ENCODE measurements around the gene GSS. TPM values are rescaled to one million over a fixed set of nuclear protein-coding genes. Genes with fewer than 3 reads are reported as not detected.

Gene GSS
- total and polyA plus RNA-seq, 9 donors: 14.5 to 42.0 (median 22.2) TPM

DNA sequence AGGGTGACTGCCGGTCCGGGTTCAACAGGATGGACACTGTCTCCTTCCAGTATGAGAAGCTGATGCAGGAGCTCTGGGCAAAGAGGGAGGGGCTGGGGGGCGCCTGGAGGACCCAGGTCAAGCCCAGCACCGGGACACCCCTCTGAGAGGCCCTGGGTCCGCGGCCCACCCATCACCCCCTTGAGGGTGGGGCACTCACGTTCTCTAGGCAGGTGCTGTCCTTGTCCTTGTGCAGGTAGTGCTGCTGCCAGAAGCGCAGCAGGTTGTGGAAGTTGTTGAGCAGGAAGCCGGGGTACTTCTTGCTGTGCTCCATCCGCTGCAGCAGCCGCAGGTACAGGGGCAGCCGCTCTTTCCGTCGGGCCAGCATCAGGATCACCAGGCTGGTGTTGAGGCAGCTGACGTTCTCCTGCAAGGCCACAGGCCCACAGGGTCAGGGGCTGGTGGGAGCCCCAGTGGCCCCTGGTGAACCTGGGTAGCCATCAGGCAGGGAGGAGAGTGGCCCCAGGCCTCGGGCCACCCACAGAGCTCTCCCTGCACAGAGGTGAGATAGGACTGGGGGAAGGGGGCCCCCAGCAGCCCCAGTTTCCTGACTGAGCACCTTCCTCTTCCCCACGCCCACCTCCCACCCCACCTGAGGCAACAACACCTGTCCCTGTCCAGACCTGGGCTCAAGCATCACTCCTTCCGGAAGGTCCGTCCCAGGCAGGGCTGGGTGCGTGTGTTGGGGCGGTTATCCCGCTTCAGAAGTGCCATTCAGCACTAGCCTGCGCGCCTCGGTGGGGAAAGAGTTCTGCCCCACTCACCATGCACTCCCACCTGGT lies 47.8 kb upstream of the GSS start:
- intact Hi-C loops (cut with DNase I): no loop called here
- Histone ChIP-seq H3K4me3 (no peak overlapping the region), H3K27ac (no peak overlapping the region), H3K4me1 (ENCODE audit: insufficient read depth) (no peaks in the 10 kb centered on the region), H3K36me3 (no peaks in the 10 kb centered on the region), H3K27me3 (no peaks in the 10 kb centered on the region), H3K9me3 (no peaks in the 10 kb centered on the region)
- peak in 3 of 5 donors; percentile 14 to 34 (median 15) for DNase-seq
- WGBS, 3 donors: 88 to 93% (median 91%) methylated on average over 19 to 25 of the region's 25 CpGs
- no peak for TF ChIP-seq EP300 (IDR thresholded peaks at IDR 0.05)
- no peak for TF ChIP-seq POLR2A (IDR thresholded peaks at IDR 0.05)
- no peak for TF ChIP-seq CTCF (IDR thresholded peaks at IDR 0.05)

- H3K27me3 ChIP-seq: no peaks in the 10 kb centered on the region
- H3K36me3 ChIP-seq: no peaks in the 10 kb centered on the region
- intact Hi-C loops (cut with DNase I): no loop called here
- peaks cover under 1% of the 10 kb centered on the region for H3K4me1 ChIP-seq (ENCODE audit: insufficient read depth)
- TF ChIP-seq CTCF (IDR thresholded peaks at IDR 0.05): no peak
- no peak for TF ChIP-seq EP300 (IDR thresholded peaks at IDR 0.05)
- no peak for TF ChIP-seq POLR2A (IDR thresholded peaks at IDR 0.05)
- DNase-seq: peak in 2 of 5 donors; percentile 10 to 19
- 75 to 84% (median 84%) methylated on average over 9 to 10 of the region's 10 CpGs for WGBS, 3 donors
- no peaks in the 10 kb centered on the region for H3K9me3 ChIP-seq
- H3K4me3 ChIP-seq: no peak overlapping the region
- H3K27ac ChIP-seq: no peak overlapping the region
Measured at GRCh38 chr20:35002426-35003210, 47.0 kb upstream of the GSS start.

DNA sequence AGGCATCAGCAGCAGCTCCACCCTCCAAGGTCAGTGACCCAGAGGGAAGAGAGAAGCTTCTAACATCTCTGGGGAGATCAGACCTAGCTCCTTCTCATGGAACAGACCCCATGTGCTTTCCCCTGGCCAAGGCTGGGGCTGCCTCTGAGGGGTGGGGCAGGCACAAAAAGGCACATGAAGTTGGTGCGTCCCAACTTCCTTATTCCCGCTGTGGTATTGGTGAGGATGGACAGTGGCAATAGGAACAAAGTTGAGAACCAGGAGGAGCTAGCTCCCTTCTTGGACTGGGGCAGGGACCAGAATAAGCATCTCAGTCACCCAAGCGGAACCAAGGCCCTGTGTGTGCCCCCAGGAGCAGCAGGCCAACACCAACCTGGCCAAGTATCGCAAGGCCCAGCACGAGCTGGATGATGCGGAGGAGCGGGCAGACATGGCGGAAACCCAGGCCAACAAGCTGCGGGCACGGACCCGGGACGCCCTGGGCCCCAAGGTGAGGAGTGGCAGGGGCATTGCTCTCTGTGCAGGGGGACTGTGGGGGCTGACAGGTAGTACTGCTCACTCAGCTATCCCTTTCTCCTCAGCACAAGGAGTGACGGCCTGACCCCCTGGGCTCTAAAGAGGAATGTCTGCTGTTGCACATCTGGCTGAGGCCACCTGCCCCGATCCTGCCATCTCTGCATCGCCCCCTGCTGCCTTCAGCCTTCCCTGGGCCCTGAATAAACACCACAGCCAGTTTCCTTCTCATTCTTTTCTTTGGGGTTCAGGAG lies 46.2 kb upstream of the GSS start:
- H3K36me3 ChIP-seq: no peaks in the 10 kb centered on the region
- intact Hi-C loops (cut with DNase I): no loop called here
- H3K4me3 ChIP-seq: no peak overlapping the region
- H3K27ac ChIP-seq: no peak overlapping the region
- no peaks in the 10 kb centered on the region for H3K27me3 ChIP-seq
- TF ChIP-seq EP300 (IDR thresholded peaks at IDR 0.05) (no peak), POLR2A (IDR thresholded peaks at IDR 0.05) (no peak), CTCF (IDR thresholded peaks at IDR 0.05) (no peak)
- DNase-seq: peak in 1 of 5 donors; percentile 15
- H3K9me3 ChIP-seq: no peaks in the 10 kb centered on the region
- peaks cover 6% of the 10 kb centered on the region for H3K4me1 ChIP-seq (ENCODE audit: insufficient read depth)
- WGBS, 3 donors: 83 to 90% (median 89%) methylated on average over 15 of the region's 15 CpGs

DNA sequence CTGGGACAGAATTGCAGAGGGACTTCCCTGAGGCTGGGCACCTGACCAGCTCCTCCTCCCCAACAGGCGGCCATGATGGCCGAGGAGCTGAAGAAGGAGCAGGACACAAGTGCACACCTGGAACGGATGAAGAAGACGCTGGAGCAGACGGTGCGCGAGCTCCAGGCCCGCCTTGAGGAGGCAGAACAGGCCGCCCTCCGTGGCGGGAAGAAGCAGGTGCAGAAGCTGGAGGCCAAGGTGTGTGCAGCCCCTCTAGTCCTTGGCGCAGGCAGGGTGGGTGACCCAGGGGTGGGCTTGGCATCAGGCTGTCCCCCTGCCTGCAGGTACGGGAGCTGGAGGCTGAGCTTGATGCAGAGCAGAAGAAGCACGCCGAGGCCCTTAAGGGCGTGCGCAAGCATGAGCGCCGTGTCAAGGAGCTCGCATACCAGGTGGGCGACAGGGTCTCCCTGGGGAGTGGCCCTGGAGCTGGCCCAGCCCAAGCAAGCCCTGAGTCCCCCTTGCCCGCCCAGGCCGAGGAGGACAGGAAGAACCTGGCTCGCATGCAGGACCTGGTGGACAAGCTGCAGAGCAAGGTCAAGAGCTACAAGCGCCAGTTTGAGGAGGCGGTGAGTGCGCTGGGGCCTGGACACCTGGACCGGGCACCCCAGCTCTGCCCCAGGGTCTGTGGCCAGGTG lies 45.5 kb upstream of the GSS start:
- H3K9me3 ChIP-seq: no peaks in the 10 kb centered on the region
- WGBS, 3 donors: 89 to 91% (median 90%) methylated on average over 27 to 28 of the region's 28 CpGs
- DNase-seq: no peak
- H3K36me3 ChIP-seq: no peaks in the 10 kb centered on the region
- H3K27ac ChIP-seq: no peak overlapping the region
- intact Hi-C loops (cut with DNase I): no loop called here
- peaks cover 6% of the 10 kb centered on the region for H3K4me1 ChIP-seq (ENCODE audit: insufficient read depth)
- H3K4me3 ChIP-seq: no peak overlapping the region
- TF ChIP-seq POLR2A (IDR thresholded peaks at IDR 0.05) (no peak), EP300 (IDR thresholded peaks at IDR 0.05) (no peak), CTCF (IDR thresholded peaks at IDR 0.05) (no peak)
- no peaks in the 10 kb centered on the region for H3K27me3 ChIP-seq
